ENCODE measurements around the gene CORIN.
"Not testable (repeated sequence)": the region's sequence is repeated elsewhere in the genome, so short reads cannot be mapped to it uniquely, and the experiment has no call there.

CORIN gene

DNA sequence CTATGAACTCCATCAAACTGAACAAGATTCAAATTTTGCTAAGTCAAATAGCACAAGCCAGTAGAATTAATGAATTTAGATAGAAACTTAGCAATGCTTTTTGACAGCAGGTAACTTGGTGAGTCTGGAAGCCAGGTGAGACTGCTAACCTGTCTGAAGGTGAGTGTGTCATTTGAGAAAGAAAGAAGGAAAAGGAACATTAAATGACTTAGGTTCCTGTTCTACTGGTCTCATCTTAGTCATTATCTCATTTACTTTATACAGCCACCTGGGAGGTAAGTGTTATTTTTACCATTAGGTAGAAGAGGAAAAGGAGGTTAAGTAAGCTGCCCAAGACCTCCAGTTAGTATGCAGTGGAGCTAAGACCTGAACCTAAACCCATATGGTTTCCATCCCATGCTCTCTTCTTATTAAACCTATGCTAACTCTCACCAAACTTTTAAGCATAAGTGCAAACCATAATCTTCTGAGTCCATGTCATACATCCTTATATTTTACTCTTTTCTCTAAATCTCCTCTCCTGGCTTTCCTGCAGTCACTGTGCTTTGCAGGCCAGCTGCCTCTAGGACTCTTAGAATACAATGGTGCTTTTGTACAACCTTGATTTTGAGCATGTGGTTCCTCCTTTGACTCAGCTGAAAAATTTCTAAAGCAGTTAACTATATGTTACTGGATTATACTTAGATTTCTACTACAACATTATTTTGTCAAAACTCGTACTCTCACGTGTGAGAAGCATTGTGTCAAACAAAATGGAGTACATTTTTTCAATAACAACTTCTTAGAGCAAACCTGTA is 284.3 kb downstream of the CORIN start:
- no peak for DNase-seq

DNA sequence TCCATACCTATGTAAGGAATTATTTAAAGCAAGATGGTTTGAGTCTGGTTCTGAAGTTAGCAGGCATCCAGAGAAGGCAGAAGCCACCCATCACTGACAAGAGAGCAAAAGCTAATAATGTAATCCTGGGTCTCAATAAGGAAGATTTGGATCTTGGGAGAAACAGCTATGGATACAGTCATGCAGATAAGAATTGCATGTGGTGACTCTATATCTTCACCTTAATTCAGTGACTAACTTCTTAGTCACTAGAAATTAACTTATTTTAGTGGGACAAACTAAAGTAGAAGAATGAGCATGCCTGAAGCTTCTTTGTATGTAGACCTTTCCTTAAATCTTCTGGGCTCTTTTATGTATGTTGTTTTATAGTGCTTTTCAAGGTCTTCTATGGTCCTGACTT is 286.2 kb downstream of the CORIN start:
- no peak for DNase-seq

DNA sequence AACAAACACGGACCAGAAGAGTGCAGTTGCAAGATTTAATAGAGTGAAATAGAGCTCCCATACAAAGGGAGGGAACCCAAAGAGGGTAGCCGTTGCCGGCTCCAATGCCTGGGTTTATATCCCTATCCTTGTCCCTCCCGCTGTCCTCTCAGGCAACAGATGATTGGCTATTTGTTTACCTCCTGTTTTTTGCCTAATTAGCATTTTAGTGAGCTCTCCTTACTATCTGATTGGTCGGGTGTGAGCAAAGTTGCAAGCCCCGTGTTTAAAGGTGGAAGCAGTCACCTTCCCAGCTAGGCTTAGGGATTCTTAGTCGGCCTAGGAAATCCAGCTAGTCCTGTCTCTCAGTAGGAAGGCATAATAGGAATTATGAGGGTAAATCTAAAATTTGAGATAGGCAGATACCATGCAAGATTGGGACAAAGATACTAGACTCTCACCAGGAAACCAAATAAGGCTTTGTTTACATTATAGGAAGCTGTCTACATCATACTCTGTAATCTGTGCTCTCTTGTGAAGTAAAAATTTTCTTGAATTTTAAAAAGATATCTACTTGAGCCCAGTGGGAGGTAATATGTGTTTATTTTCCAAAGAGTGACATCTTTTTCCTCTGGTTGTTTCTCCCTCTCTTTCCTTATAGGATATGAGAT is 286.8 kb downstream of the CORIN start:
- no peak for DNase-seq

DNA sequence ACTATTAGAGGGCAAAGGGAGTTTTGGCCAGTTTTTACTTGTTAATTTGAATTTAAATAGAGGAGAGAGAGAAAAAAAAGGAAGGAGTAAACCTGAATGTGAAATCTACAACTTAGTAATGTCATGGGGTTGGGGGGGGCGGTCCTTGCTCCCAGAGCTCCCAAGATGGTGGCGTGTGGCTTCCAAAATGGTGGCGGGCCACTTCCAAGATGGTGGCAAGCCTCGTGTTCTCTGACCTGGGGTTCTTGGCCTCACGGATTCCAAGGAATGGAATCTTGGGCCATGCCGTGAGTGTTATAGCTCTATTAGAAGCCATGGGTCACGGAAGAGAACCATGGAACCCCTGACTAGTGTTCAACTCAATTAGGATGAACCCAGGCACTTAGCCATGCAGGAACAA is 287.5 kb downstream of the CORIN start:
- not testable (repeated sequence) for DNase-seq

All from CD4-positive, alpha-beta T cell treated with Interleukin-1 beta for 1 hour (primary cell).